Esophagus squamous epithelium (tissue), 4 donors: ENCODE data around the gene CHRM1.

Experiments
- POLR2A ChIP-seq, 4 donors: fragments of 450-650 bp; IDR thresholded peaks; one replicate each; pipeline ENCODE4 v1.6.1; 2017; ENCODE audit warnings: antibody characterized with exemption in 4 of 4, mild to moderate bottlenecking in 4 of 4, moderate library complexity in 3 of 4
- TF ChIP-seq, protein P1 (sequence below), 6 experiments: fragments of 450-650 bp in 4 of 6; fragments of 200-600 bp in 2 of 6; sonication (generic) in 2 of 6; IDR thresholded peaks; one replicate each; pipeline ENCODE4 v1.5.1; 2016 to 2019; ENCODE audit warnings: antibody characterized with exemption in 6 of 6, mild to moderate bottlenecking in 4 of 6, moderate library complexity in 4 of 6

DNA sequence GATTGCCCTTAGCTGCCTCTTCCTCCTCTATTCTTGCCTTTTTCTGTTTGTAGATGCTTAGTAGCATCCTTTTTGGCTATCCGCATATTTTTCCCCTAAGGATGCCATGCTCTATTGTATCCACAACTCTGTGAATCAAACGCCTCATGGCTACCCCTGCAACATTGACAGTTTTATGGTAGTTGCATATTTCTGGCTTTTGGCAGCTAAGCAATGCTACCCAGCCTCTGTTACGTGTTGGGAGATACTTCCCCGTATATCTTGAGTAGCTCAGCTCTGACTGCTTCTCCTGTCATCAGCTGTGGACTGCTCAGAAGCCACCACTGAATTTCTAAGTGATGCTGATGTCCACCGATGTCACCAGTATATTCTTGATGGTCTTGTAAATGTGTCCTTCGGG is 55.5 kb downstream of the CHRM1 start:
- TF ChIP-seq, protein P1, sequence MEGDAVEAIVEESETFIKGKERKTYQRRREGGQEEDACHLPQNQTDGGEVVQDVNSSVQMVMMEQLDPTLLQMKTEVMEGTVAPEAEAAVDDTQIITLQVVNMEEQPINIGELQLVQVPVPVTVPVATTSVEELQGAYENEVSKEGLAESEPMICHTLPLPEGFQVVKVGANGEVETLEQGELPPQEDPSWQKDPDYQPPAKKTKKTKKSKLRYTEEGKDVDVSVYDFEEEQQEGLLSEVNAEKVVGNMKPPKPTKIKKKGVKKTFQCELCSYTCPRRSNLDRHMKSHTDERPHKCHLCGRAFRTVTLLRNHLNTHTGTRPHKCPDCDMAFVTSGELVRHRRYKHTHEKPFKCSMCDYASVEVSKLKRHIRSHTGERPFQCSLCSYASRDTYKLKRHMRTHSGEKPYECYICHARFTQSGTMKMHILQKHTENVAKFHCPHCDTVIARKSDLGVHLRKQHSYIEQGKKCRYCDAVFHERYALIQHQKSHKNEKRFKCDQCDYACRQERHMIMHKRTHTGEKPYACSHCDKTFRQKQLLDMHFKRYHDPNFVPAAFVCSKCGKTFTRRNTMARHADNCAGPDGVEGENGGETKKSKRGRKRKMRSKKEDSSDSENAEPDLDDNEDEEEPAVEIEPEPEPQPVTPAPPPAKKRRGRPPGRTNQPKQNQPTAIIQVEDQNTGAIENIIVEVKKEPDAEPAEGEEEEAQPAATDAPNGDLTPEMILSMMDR (IDR thresholded peaks at IDR 0.05): no peak
- no peak for TF ChIP-seq POLR2A (IDR thresholded peaks at IDR 0.05)
